A549 (cell line): ENCODE measurements around the gene TMEM53. TPM values are rescaled to one million over a fixed set of nuclear protein-coding genes. Genes with fewer than 3 reads are reported as not detected.

Experiments
- ATAC-seq, 2 experiments: fragments of 200-7000 bp in 1 of 2; fragments of >200 bp in 1 of 2; cut with Nextera tagmentation in 1 of 2; cut with Tn5 transposase in 1 of 2; 3 replicates each; pipeline versions ENCODE4 v1.8.0 to v1.9.1; 2018 to 2020; ENCODE audit warnings: mild to moderate bottlenecking in 1 of 2, moderate library complexity in 1 of 2
- CTCF ChIA-PET: fragments of 300-600 bp; sonication (Branson Sonifier 250); formaldehyde crosslinking; extraction: SDS; loops from one replicate; lab custom pipeline; 2021; ENCODE audit warnings: antibody characterized with exemption, inconsistent platforms; lab: Yijun Ruan, JAX
- POLR2A ChIA-PET: fragments of 350-600 bp; formaldehyde crosslinking; extraction: SDS; loops from one replicate; lab custom pipeline; 2021; ENCODE audit warnings: antibody characterized with exemption, inconsistent platforms; lab: Yijun Ruan, JAX
- DNase-seq, 2 experiments: peaks; one replicate each; pipeline versions ENCODE4 v3.0.0 to v3.0.0-alpha.2; 2011 to 2016; ENCODE audit warnings: low read depth in 1 of 2, low spot score in 1 of 2
- FAIRE-seq: peaks from 2 replicates; lab custom pipeline; 2011; peaks lifted over from hg19 to GRCh38; lab: Jason Lieb, UNC
- H3K27ac ChIP-seq, 2 experiments: fragments of >200 bp; sonication (Bioruptor Twin); formaldehyde crosslinking; 3 replicates each; pipeline ENCODE4 v1.5.1; 2016 to 2017
- H3K4me1 ChIP-seq: fragments of >200 bp; sonication (Bioruptor Twin); formaldehyde crosslinking; 3 replicates; pipeline ENCODE4 v1.6.1; 2016
- H3K4me2 ChIP-seq: fragments of >200 bp; sonication (Bioruptor Twin); formaldehyde crosslinking; 3 replicates; pipeline ENCODE4 v1.6.1; 2016
- H3K4me3 ChIP-seq: fragments of >200 bp; sonication (Bioruptor Twin); formaldehyde crosslinking; 3 replicates; pipeline ENCODE4 v1.5.1; 2016
- H3K9me3 ChIP-seq: fragments of >200 bp; sonication (Bioruptor Twin); formaldehyde crosslinking; 3 replicates; pipeline ENCODE4 v1.6.1; 2016
- ATOH8 ChIP-seq: fragments of 250-450 bp; sonication (Bioruptor Pico); IDR thresholded peaks from 2 replicates; pipeline ENCODE4 v1.5.0; 2020; ENCODE audit warnings: low read depth, mild to moderate bottlenecking, moderate library complexity
- CEBPB ChIP-seq, 2 experiments: fragments of >200 bp in 1 of 2; sonication (Bioruptor Twin) in 1 of 2; formaldehyde crosslinking in 1 of 2; IDR thresholded peaks; 2 replicates each; pipeline ENCODE4 v1.6.1; 2012 to 2016
- CHD2 ChIP-seq: fragments of 150-350 bp; IDR thresholded peaks from 2 replicates; pipeline ENCODE4 v1.6.1; 2014; ENCODE audit warnings: low read length; ENCODE audit not compliant: partially characterized antibody
- CTCF ChIP-seq: fragments of >200 bp; sonication (Bioruptor Twin); formaldehyde crosslinking; IDR thresholded peaks from 3 replicates; pipeline ENCODE4 v1.5.1; 2016
- ESRRA ChIP-seq: fragments of 150-350 bp; IDR thresholded peaks from 2 replicates; pipeline ENCODE4 v1.6.1; 2014; ENCODE audit warnings: mild to moderate bottlenecking, low read length, borderline replicate concordance
- GATA3 ChIP-seq: IDR thresholded peaks from 2 replicates; pipeline ENCODE4 v1.6.1; 2012; ENCODE audit warnings: borderline replicate concordance
- HMGXB4 ChIP-seq: fragments of 250-450 bp; sonication (Bioruptor Pico); IDR thresholded peaks from 2 replicates; pipeline ENCODE4 v1.5.0; 2021; ENCODE audit warnings: mild to moderate bottlenecking, moderate library complexity, borderline replicate concordance
- HOXB5 ChIP-seq: fragments of 250-450 bp; sonication (Bioruptor Pico); IDR thresholded peaks from 2 replicates; pipeline ENCODE4 v1.5.0; 2020; ENCODE audit warnings: mild to moderate bottlenecking, moderate library complexity
- KDM5A ChIP-seq: fragments of 200-600 bp; sonication (generic); IDR thresholded peaks from 2 replicates; pipeline ENCODE4 v1.6.1; 2016; ENCODE audit warnings: antibody characterized with exemption, mild to moderate bottlenecking
- TP53 ChIP-seq: fragments of 250-450 bp; sonication (Bioruptor Pico); IDR thresholded peaks from 2 replicates; pipeline ENCODE4 v1.5.0; 2021; ENCODE audit warnings: mild to moderate bottlenecking, moderate library complexity
- WGBS: methylation state at CpG from one replicate; pipeline ENCODE4 v1.1.6; 2017; ENCODE audit errors: missing lambda C conversion rate; 5-methylcytosine and 5-hydroxymethylcytosine counted together
- polyA plus RNA-seq, 4 experiments: library from polyadenylated mRNA; depleted of rRNA in 3 of 4; stranded (reverse); fragments of >200 nt; fragmentation: RNase III in 1 of 4; extraction: RNeasy Plus Mini Kit Qiagen cat#74134 plus additional on column Dnase treatment in 1 of 4; gene quantifications; 2 replicates in 3 of 4; 3 replicates in 1 of 4; pipeline ENCODE4 v1.2.3, GENCODE V29; 2011 to 2017
- small RNA-seq, 6 experiments: library from RNA; depleted of rRNA; stranded (forward); fragments of <200 nt; gene quantifications; one replicate each; pipeline ENCODE3, GENCODE V24; 2012

The TMEM53 gene
- polyA plus RNA-seq, 2 of the 4 experiments (the other 2 are of a cell fraction), result 6.2 to 8.0 TPM

- ChIA-PET POLR2A (no interaction called here), CTCF (interaction anchor here (0.6 to 2.8 kb wide), 4 partner anchors 10 to 393 kb away, joined by 3 to 16 read pairs (median 4); no protein-coding TSS in a partner anchor)
- FAIRE-seq, result no peak
- WGBS, result 50% methylated on average over 3 of the region's 4 CpGs
- no peaks in the 10 kb centered on the region for H3K9me3 ChIP-seq
- TF ChIP-seq HMGXB4 (no peak), CHD2 (no peak), TP53 (CRISPR knock-in tag) (no peak), CEBPB (IDR thresholded peaks at IDR 0.05) (no peak), KDM5A (no peak), CTCF (no peak), GATA3 (no peak), ESRRA (no peak), ATOH8 (CRISPR knock-in tag) (no peak), HOXB5 (no peak)
- H3K4me2 ChIP-seq, result no peak overlapping the region
- no peak overlapping the region for H3K4me3 ChIP-seq
- H3K27ac ChIP-seq, result no peak overlapping the region
- ATAC-seq, result no peak
- DNase-seq, result no peak
- no peaks in the 10 kb centered on the region for H3K4me1 ChIP-seq
Observed at GRCh38 chr1:44603718-44604117, 70.6 kb downstream of the TMEM53 start.

Small RNA genes lying within 50 kb of the gene (small RNA-seq; reads per million reads assigned to genes)
- gene RNU5F-1, result 6.0 to 706 (median 146) reads per million in 6 experiments

Other genes starting within 250 kb of the TMEM53 start
- 2.7 TPM in 2 replicates for gene ARMH1, start 233 bp upstream of the TMEM53 start, polyA plus RNA-seq (2011; rRNA removed)
- 1.3 to 2.4 TPM (median 1.7 TPM) in 3 replicates for gene ARMH1, start 233 bp upstream of the TMEM53 start, polyA plus RNA-seq (2017; fragmentation: RNase III; extraction: RNeasy Plus Mini Kit Qiagen cat#74134 plus additional on column Dnase treatment)
- not detected in 2 replicates for gene RNU5D-1, start 56.7 kb upstream of the TMEM53 start, polyA plus RNA-seq (2011; rRNA removed)
- not detected in 3 replicates for gene RNU5D-1, start 56.7 kb upstream of the TMEM53 start, polyA plus RNA-seq (2017; fragmentation: RNase III; extraction: RNeasy Plus Mini Kit Qiagen cat#74134 plus additional on column Dnase treatment)
- 32.8 and 40.5 TPM in 2 replicates for gene KIF2C, start 65.4 kb upstream of the TMEM53 start, polyA plus RNA-seq (2011; rRNA removed)
- gene KIF2C, start 65.4 kb upstream of the TMEM53 start, polyA plus RNA-seq (2017; fragmentation: RNase III; extraction: RNeasy Plus Mini Kit Qiagen cat#74134 plus additional on column Dnase treatment), result 25.7 to 30.0 TPM (median 26.9 TPM) in 3 replicates
- gene RPS8, start 101.1 kb upstream of the TMEM53 start, polyA plus RNA-seq (2011; rRNA removed), result 1,515 and 1,820 TPM in 2 replicates
- gene RPS8, start 101.1 kb upstream of the TMEM53 start, polyA plus RNA-seq (2017; fragmentation: RNase III; extraction: RNeasy Plus Mini Kit Qiagen cat#74134 plus additional on column Dnase treatment), result 1,575 to 1,608 TPM (median 1,577 TPM) in 3 replicates
- 0.04 and 0.09 TPM in 2 replicates for gene BEST4, start 113.7 kb upstream of the TMEM53 start, polyA plus RNA-seq (2011; rRNA removed)
- 0.07 to 0.08 TPM in 2 of 3 replicates, not detected in the other for gene BEST4, start 113.7 kb upstream of the TMEM53 start, polyA plus RNA-seq (2017; fragmentation: RNase III; extraction: RNeasy Plus Mini Kit Qiagen cat#74134 plus additional on column Dnase treatment)
- gene PLK3, start 125.9 kb upstream of the TMEM53 start, polyA plus RNA-seq (2011; rRNA removed), result 12.6 and 16.0 TPM in 2 replicates
- 10.9 to 11.6 TPM (median 11.2 TPM) in 3 replicates for gene PLK3, start 125.9 kb upstream of the TMEM53 start, polyA plus RNA-seq (2017; fragmentation: RNase III; extraction: RNeasy Plus Mini Kit Qiagen cat#74134 plus additional on column Dnase treatment)
- 0.21 TPM in 1 of 2 replicates, not detected in the other for gene DYNLT4, start 132.9 kb upstream of the TMEM53 start, polyA plus RNA-seq (2011; rRNA removed)
- 0.12 to 0.18 TPM in 2 of 3 replicates, not detected in the other for gene DYNLT4, start 132.9 kb upstream of the TMEM53 start, polyA plus RNA-seq (2017; fragmentation: RNase III; extraction: RNeasy Plus Mini Kit Qiagen cat#74134 plus additional on column Dnase treatment)
- 4.2 and 4.7 TPM in 2 replicates for gene BTBD19, start 134.0 kb upstream of the TMEM53 start, polyA plus RNA-seq (2011; rRNA removed)
- gene BTBD19, start 134.0 kb upstream of the TMEM53 start, polyA plus RNA-seq (2017; fragmentation: RNase III; extraction: RNeasy Plus Mini Kit Qiagen cat#74134 plus additional on column Dnase treatment), result 4.5 to 8.9 TPM (median 7.4 TPM) in 3 replicates
- 0.14 and 0.25 TPM in 2 replicates for gene PTCH2, start 168.8 kb upstream of the TMEM53 start, polyA plus RNA-seq (2011; rRNA removed)
- gene PTCH2, start 168.8 kb upstream of the TMEM53 start, polyA plus RNA-seq (2017; fragmentation: RNase III; extraction: RNeasy Plus Mini Kit Qiagen cat#74134 plus additional on column Dnase treatment), result 0.22 to 0.32 TPM (median 0.25 TPM) in 3 replicates